ENCODE results near the gene FTO. TPM values are rescaled to one million over a fixed set of nuclear protein-coding genes. Genes with fewer than 3 reads are reported as not detected.
"Not testable (repeated sequence)": the region's sequence is repeated elsewhere in the genome, so short reads cannot be mapped to it uniquely, and the experiment has no call there.

Gene FTO
- total RNA-seq, 2 donors from 2014 or later: 55.4 to 57.4 TPM

DNA sequence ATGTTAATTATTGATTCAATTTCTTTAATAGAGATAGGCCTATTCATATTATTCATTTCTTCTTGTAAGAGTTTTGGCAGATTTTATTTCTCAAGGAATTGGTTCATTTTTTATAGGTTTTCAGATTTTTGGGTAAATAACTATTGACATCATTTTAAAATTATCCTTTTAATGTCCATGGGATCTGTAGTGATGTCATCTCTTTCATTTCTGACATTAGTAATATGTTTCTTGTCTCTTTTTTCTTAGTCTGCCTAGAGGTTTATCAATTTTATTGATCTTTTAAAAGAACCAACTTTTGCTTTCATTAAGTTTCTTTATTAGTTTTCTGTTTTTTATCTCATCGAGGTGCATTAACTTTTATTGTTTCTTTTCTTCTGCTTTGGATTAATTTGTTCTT lies 162.6 kb downstream of the FTO start:
- Mint-ChIP-seq H3K9me3 (peaks cover 3% of the 10 kb centered on the region), H3K4me1 (ENCODE audit: low read depth in 2 of 2) (peaks cover 5 to 8% of the 10 kb centered on the region in 2 donors), H3K27me3 (no peaks in the 10 kb centered on the region), H3K36me3 (peaks cover 28% of the 10 kb centered on the region), H3K4me3 (no peak overlapping the region), H3K27ac (no peak overlapping the region)
- ATAC-seq (no peak), DNase-seq (ENCODE audit: low spot score) (no peak)

DNA sequence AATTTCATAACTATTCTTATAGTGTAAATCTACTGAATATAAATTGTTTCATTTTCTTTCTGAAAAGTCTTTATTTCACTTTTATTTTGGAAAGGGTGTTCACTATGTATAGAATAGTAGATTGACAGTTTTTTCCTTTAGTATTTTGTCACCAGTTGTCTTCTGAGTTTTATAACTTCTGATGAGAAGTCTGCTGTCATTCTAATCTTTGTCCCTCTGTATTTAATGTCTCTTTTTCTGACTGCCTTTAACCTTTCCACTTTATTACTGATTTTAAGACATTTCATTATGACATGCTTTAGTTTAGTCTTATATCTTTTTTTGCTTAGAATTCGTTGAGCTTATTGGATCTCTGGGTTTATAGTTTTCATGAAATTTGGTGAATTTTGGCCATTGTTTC lies 166.9 kb downstream of the FTO start:
- Mint-ChIP-seq H3K4me3 (no peak overlapping the region), H3K4me1 (ENCODE audit: low read depth in 2 of 2) (peaks cover 4 to 10% of the 10 kb centered on the region in 2 donors), H3K27ac (no peak overlapping the region), H3K9me3 (peaks cover 3% of the 10 kb centered on the region), H3K36me3 (peaks cover 45% of the 10 kb centered on the region), H3K27me3 (no peaks in the 10 kb centered on the region)
- no peak for ATAC-seq
- DNase-seq (ENCODE audit: low spot score): no peak

DNA sequence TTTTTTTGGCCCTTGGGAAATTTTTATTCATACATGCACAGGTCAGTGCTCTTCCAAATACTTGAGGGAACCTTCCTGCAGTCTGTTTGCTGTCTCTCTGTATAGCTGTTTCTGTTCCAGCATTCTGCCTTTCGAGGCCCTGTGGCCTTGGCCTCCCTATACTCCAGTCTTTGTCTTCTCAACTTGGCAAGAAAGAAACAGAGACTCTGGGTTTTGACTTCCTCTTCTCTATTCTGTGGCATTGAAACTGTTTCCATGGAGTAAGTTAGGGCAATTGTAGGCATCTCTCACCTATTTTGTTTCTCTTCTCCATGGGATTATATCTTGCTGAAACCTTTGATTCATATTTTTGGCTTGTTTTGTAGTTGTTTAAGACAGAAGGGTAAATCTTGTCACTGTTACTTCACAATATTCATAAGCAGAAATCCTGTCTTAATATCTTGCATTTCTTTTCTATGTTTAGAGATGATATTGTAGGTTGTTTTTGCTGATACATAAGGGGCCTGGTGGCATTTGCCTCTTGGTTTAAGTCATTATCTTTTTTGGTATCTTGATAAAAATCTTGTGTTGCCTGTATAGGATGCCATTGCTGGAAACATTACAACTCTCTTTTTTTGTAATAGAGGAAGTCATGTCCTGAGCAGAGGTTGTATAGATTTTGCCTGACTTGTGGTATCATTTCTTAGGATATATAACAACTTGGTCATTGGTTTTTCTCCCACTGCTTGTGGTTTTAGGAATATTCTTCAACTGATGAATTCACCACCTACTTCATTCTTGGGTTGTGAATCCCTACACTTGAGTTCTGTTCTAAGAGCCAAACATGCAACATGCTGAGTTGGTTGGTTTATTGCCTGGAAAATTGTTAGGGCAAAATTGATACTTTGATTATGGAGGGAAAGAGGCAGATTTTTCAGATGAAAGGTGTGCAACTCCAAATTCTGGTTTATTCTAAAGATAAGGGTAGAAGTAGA lies 168.6 kb downstream of the FTO start:
- Mint-ChIP-seq H3K9me3 (peaks cover 3% of the 10 kb centered on the region), H3K4me1 (ENCODE audit: low read depth in 2 of 2) (peaks cover 3 to 8% of the 10 kb centered on the region in 2 donors), H3K27ac (no peak overlapping the region), H3K36me3 (peaks cover 45% of the 10 kb centered on the region), H3K4me3 (no peak overlapping the region), H3K27me3 (no peaks in the 10 kb centered on the region)
- DNase-seq (ENCODE audit: low spot score) (no peak), ATAC-seq (no peak)

DNA sequence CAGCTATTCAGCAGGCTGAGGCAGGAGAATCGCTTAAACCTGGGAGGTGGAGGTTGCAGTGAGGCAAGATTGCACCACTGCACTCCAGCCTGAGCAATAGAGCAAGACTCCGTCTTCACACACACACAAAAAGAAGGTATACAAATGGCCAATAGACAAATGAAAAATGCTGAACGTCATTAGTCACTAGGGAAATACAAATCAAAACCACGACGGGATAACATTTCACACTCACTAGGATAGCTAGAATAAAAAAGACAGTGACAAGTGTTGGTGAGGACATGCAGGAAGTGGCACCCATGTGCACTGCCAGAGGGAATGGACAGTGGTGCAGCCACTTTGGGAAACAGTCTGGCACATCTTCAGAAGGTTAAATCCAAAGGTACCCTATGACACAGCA lies 172.9 kb downstream of the FTO start:
- H3K27me3 Mint-ChIP-seq: no peaks in the 10 kb centered on the region
- no peak overlapping the region for H3K27ac Mint-ChIP-seq

DNA sequence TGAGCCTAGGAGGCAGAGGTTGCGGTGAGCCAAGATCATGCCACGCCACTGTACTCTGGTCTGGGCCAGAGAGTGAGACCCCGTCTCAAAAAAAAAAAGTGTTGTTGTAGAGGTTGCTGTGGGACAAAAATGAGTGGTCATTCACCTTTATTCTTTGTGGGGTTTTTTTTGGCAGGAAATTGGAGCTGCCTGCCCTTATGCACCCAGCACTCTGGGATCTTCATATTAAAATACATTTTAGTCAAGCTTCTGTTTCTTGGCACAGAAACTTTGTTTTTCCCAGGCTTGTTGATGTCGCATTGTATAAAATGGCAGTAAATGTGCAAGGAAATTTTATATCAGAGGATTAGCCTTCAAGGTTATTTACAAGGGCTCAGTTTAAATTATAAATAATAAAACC lies 174.3 kb downstream of the FTO start:
- DNase-seq (ENCODE audit: low spot score) (no peak), ATAC-seq (no peak)
- Mint-ChIP-seq H3K27ac (no peak overlapping the region), H3K36me3 (peaks cover 10% of the 10 kb centered on the region), H3K9me3 (no peaks in the 10 kb centered on the region), H3K4me3 (no peak overlapping the region), H3K4me1 (ENCODE audit: low read depth in 2 of 2) (peaks cover 0 to 3% of the 10 kb centered on the region in 2 donors), H3K27me3 (no peaks in the 10 kb centered on the region)

More for the DNA sequence above, 172.9 kb downstream of the FTO start:
- Mint-ChIP-seq H3K36me3 (peaks cover 20% of the 10 kb centered on the region), H3K4me1 (ENCODE audit: low read depth in 2 of 2) (peaks cover 3 to 8% of the 10 kb centered on the region in 2 donors), H3K4me3 (no peak overlapping the region), H3K9me3 (no peaks in the 10 kb centered on the region)
- ATAC-seq (no peak), DNase-seq (ENCODE audit: low spot score) (no peak)

DNA sequence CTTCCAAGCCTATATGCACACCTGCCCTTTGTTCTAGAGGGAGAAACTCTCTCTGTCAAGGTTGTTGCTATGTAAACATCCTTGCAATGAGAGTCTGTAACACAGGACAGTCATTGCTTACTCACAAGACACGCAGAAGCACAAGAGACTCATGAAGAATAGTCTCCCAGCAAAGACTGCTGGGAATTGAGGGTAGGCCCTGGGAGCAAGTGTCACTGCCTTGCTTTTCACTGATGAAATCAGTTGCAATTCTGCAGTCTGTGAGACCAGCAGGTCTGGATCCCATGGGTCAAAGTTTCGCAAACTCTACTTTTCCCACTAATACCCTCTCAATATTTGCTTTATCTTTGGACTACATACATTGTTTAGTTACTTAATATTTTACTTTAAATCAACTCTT lies 177.4 kb downstream of the FTO start:
- Mint-ChIP-seq H3K9me3 (no peaks in the 10 kb centered on the region), H3K27me3 (no peaks in the 10 kb centered on the region), H3K4me1 (ENCODE audit: low read depth in 2 of 2) (peaks cover 0 to 7% of the 10 kb centered on the region in 2 donors), H3K27ac (no peak overlapping the region), H3K4me3 (no peak overlapping the region), H3K36me3 (no peaks in the 10 kb centered on the region)
- DNase-seq (ENCODE audit: low spot score) (no peak), ATAC-seq (no peak)

DNA sequence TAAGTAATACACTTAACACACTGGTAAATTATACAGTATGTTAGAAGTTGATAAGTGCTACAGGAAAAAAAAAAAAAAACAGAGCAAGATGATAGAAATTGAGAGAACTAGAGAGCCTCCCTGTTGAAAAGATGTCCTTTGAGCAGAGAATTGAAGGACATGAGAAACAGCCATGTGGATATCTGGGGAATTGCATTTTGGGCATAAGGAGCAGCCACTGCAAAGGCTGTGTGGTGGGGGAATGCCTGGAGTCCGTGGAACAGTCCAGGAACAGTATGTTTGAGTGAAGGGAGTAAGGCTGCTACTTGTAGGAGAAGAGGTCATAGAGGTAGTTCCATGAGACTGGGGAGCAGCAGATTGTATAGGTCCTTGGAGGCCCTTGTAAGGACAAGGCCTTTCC lies 178.4 kb downstream of the FTO start:
- H3K4me1 Mint-ChIP-seq (ENCODE audit: low read depth in 2 of 2): peaks cover 0 to 7% of the 10 kb centered on the region in 2 donors
- no peak overlapping the region for H3K4me3 Mint-ChIP-seq
- DNase-seq (ENCODE audit: low spot score) (no peak), ATAC-seq (no peak)
- no peaks in the 10 kb centered on the region for H3K27me3 Mint-ChIP-seq
- no peaks in the 10 kb centered on the region for H3K36me3 Mint-ChIP-seq
- no peak overlapping the region for H3K27ac Mint-ChIP-seq
- no peaks in the 10 kb centered on the region for H3K9me3 Mint-ChIP-seq

DNA sequence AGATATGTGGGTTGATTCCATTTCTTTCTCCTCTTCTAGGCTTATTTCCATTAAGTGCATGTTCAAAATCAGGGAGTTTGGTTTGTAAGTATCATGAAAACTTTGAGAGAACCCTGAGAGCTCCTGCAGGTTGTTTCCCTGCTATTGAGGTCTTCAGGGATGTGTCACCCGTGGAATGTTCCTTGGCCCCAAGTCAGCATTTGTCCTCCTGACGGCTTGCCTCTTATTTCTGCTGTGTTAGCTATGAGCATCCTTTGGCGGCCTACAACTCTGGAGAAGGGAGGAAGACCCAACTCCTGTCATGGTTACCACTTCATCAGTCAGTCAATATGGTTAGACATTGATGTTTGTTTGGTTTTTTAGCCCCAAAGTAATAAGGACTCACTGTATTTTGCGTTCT lies 180.8 kb downstream of the FTO start:
- DNase-seq (ENCODE audit: low spot score) (no peak), ATAC-seq (no peak)
- Mint-ChIP-seq H3K4me1 (ENCODE audit: low read depth in 2 of 2) (peaks cover 0 to 7% of the 10 kb centered on the region in 2 donors), H3K4me3 (no peak overlapping the region), H3K27ac (no peak overlapping the region), H3K9me3 (no peaks in the 10 kb centered on the region), H3K27me3 (no peaks in the 10 kb centered on the region), H3K36me3 (no peaks in the 10 kb centered on the region)

DNA sequence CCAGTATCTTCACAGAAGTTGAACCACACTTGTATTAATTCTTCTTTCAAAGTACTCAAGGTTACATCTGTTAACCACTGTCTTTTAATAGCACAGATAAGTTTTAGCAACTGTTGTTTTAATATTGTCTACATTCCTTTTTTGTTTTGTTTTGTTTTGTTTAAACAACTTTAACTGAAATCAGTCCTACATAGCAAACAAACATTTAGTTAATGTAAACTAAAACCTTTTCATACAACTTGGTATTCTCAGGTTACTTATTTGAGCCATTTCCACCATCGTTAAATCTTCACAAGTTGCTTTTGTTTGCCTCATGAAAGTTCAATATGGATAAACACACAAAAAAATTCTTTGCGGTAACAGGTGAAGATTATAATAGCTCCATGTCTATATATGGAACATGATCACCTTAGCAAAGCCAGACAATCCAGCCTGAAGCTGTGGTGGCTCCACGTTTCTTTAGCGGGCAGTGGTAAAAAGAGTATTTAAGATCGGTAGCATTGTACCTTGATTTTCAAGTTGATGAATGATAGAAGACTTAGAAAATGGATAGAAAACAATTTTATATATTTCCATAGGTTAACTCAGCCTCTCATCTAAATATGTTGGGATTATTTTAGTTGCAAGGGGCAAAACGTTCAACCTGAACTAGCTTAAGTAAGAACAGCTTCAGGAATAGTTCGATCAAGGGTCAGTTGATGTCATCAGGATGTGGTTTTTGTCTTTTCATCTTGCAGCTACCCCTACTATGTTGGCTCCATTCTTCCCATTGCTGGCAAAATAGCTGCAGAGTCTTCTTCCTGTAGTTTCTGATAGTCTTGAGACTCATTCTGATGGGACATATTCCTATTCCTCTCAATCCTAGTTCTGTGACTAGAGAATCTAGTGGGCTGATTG lies 182.8 kb downstream of the FTO start:
- H3K27ac Mint-ChIP-seq: no peak overlapping the region
- peaks cover 0 to 7% of the 10 kb centered on the region in 2 donors for H3K4me1 Mint-ChIP-seq (ENCODE audit: low read depth in 2 of 2)
- H3K27me3 Mint-ChIP-seq: no peaks in the 10 kb centered on the region
- H3K9me3 Mint-ChIP-seq: no peaks in the 10 kb centered on the region
- no peak for ATAC-seq
- H3K36me3 Mint-ChIP-seq: no peaks in the 10 kb centered on the region
- H3K4me3 Mint-ChIP-seq: no peak overlapping the region
- no peak for DNase-seq (ENCODE audit: low spot score)

DNA sequence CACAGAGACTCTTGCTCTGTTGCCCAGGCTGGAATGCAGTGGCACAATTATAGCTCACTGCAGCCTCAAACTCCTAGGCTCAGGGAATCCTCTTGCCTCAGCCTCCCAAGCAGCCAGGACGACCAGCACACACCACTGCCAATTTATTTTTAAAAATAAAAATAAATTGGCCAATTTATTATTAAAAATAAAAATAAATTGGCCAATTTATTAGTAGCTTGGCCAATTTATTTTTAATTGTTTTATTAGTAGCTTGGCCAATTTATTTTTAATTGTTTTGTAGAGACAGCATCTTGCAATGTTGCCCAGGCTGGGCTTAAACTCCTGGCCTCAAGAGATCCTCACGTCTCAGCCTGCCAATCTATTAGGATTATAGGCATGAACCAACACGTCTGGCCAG lies 184.3 kb downstream of the FTO start:
- no peak overlapping the region for H3K4me3 Mint-ChIP-seq
- peaks cover 0 to 4% of the 10 kb centered on the region in 2 donors for H3K4me1 Mint-ChIP-seq (ENCODE audit: low read depth in 2 of 2)
- H3K36me3 Mint-ChIP-seq: no peaks in the 10 kb centered on the region
- ATAC-seq (no peak), DNase-seq (ENCODE audit: low spot score) (no peak)
- H3K9me3 Mint-ChIP-seq: no peaks in the 10 kb centered on the region
- H3K27ac Mint-ChIP-seq: no peak overlapping the region
- no peaks in the 10 kb centered on the region for H3K27me3 Mint-ChIP-seq

DNA sequence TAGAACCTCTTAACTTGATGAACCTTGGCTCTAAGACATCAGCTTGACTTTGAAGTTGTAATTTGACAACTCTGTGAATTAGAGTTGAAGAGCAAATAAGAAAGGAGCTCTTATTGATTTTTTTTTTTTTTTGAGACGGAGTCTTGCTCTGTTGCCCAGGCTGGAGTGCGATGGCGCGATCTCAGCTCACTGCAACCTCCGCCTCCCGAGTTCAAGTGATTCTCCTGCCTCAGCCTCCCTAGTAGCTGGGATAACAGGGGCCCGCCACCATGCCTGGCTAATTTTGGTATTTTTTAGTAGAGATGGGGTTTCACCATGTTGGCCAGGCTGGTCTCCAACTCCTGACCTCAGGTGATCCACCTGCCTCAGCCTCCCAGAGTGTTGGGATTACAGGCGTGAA lies 186.9 kb downstream of the FTO start:
- not testable (repeated sequence) for DNase-seq (ENCODE audit: low spot score); H3K36me3 Mint-ChIP-seq; H3K27ac Mint-ChIP-seq

DNA sequence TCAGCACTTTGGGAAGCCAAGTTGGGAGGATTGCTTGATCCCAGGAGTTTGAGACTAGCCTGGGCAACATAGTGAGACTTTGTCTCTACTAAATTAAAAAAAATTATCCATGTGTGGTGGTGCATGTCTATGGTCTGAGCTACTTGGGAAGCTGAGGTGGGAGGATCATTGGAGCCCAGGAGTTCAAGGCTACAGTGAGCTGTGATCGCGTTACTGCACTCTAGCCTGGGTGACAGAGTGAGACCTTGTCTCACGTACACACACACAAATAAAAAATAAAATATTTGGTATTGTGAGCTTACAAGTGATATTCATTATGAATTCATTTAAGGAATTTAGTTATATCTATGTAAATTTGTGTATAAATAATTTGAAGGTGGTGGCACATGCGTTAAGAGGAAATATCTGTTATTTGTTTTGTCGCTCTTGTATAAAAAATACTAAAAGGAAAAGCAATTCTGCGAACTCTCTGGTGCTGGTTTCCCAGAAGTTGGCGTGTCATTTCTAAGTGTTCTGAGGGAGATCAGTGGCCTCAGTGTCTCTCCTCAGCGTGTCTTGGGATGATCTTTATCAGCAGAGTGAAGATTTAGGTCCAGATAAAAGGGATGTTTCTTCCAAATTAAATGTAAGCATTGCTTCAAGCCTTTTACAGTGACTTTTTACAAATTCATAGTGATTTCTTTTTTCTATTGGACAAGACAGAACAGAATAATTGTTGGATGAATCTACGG lies 187.6 kb downstream of the FTO start:
- Mint-ChIP-seq H3K36me3 (no peaks in the 10 kb centered on the region), H3K9me3 (no peaks in the 10 kb centered on the region), H3K27me3 (no peaks in the 10 kb centered on the region), H3K4me1 (ENCODE audit: low read depth in 2 of 2) (no peaks in the 10 kb centered on the region), H3K4me3 (no peak overlapping the region), H3K27ac (no peak overlapping the region)
- ATAC-seq (no peak), DNase-seq (ENCODE audit: low spot score) (no peak)

More for the DNA sequence above, 186.9 kb downstream of the FTO start:
- not testable (repeated sequence) for ATAC-seq; H3K4me3 Mint-ChIP-seq; H3K4me1 Mint-ChIP-seq (ENCODE audit: low read depth in 2 of 2); H3K9me3 Mint-ChIP-seq; H3K27me3 Mint-ChIP-seq

DNA sequence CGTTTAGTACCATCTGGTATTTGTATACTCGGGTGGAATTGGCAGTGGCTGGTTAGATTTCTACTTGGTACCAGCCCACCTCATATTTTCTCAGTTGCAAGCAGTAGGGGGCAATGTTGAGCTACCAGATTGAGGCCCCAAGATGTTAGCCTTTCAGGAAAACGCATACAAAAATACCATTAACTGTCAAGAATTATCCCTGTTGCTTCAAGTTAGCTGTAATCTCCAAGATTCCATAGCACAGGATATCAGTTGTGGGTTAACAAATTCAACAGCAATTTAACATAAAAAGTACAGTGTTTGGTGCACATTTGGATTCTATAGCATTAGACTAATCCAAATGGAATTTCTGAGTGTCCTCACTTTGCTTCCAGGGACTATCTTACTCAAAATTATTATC lies 188.2 kb downstream of the FTO start:
- Mint-ChIP-seq H3K27ac (no peak overlapping the region), H3K9me3 (no peaks in the 10 kb centered on the region), H3K4me1 (ENCODE audit: low read depth in 2 of 2) (no peaks in the 10 kb centered on the region), H3K4me3 (no peak overlapping the region), H3K36me3 (no peaks in the 10 kb centered on the region), H3K27me3 (no peaks in the 10 kb centered on the region)
- no peak for ATAC-seq
- DNase-seq (ENCODE audit: low spot score): no peak

Data from natural killer cell treated with Interleukin-12 subunit alpha and Interleukin-12 subunit beta and Interleukin-15 and Interleukin-18, amount 100 ng/mL, for 72 hours (primary cell).